Measurements from ENCODE around the gene TBC1D14.

TBC1D14 gene

GRCh38 chr4:7062816-7063215 is 153.2 kb downstream of the TBC1D14 start:
- Histone ChIP-seq H3K27me3 (ENCODE audit: control insufficient read depth, insufficient read depth, low read length) (no peaks in the 10 kb centered on the region), H3K36me3 (ENCODE audit: control insufficient read depth, insufficient read depth, low read length) (peaks cover 33% of the 10 kb centered on the region), H3K9ac (ENCODE audit: low read depth, low read length) (no peak overlapping the region), H3K4me3 (ENCODE audit: low read depth, low read length) (no peak overlapping the region), H3K9me3 (ENCODE audit: control insufficient read depth, insufficient read depth, low read length) (no peaks in the 10 kb centered on the region), H3K4me1 (ENCODE audit: control insufficient read depth, insufficient read depth, low read length) (peaks cover 3% of the 10 kb centered on the region)

DNA sequence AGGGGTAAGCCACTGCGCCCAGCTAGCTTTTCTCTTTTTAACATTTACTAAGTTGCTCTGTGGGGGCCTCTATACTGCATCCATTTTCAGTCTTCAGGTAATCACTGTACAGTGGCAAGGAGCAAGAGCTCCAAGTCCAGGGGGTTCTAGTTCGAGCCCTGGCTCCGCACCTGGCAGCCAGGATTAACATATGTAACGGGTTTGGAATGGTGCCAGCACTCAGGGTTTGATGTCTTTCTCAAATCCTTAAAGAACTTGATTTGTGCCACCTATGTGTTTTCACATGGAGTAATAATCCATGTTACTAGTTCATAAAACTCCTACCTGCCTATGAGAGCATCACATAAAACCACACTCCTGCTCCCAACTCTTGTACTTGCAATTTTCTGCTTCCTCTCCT is 153.7 kb downstream of the TBC1D14 start:
- H3K36me3 ChIP-seq (ENCODE audit: control insufficient read depth, insufficient read depth, low read length) = peaks cover 33% of the 10 kb centered on the region

GRCh38 chr4:7066006-7066405 is 156.4 kb downstream of the TBC1D14 start:
- Histone ChIP-seq H3K27me3 (ENCODE audit: control insufficient read depth, insufficient read depth, low read length) (peaks cover 12% of the 10 kb centered on the region), H3K4me3 (ENCODE audit: low read depth, low read length) (no peak overlapping the region), H3K9ac (ENCODE audit: low read depth, low read length) (no peak overlapping the region), H3K4me1 (ENCODE audit: control insufficient read depth, insufficient read depth, low read length) (peaks cover 3% of the 10 kb centered on the region), H3K36me3 (ENCODE audit: control insufficient read depth, insufficient read depth, low read length) (peaks cover 27% of the 10 kb centered on the region), H3K9me3 (ENCODE audit: control insufficient read depth, insufficient read depth, low read length) (no peaks in the 10 kb centered on the region)

More for the DNA sequence above, 153.7 kb downstream of the TBC1D14 start:
- Histone ChIP-seq H3K9me3 (ENCODE audit: control insufficient read depth, insufficient read depth, low read length) (no peaks in the 10 kb centered on the region), H3K4me3 (ENCODE audit: low read depth, low read length) (no peak overlapping the region), H3K9ac (ENCODE audit: low read depth, low read length) (no peak overlapping the region), H3K27me3 (ENCODE audit: control insufficient read depth, insufficient read depth, low read length) (no peaks in the 10 kb centered on the region), H3K4me1 (ENCODE audit: control insufficient read depth, insufficient read depth, low read length) (peaks cover 3% of the 10 kb centered on the region)

DNA sequence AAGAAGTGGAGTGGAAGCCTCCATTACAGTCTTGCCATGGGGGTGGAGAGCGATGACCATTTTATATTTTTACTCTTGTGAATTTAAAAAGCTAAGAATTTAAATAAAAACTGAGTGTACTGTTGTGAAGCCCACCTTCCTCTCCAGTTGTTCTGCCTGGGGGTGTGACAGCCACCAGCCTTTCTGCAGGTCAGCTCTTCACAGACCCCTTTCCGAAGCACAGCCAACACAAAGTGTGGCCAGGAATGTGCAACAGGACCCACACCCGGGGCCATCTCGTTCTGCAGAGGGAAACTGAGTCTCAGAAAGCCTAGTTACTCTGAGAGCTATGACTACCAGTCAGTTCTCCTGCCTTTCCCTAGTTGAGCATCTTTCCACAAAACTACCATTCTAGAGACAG is 156.9 kb downstream of the TBC1D14 start:
- Histone ChIP-seq H3K4me3 (ENCODE audit: low read depth, low read length) (peak overlapping the region; percentile 85), H3K36me3 (ENCODE audit: control insufficient read depth, insufficient read depth, low read length) (peaks cover 25% of the 10 kb centered on the region), H3K4me1 (ENCODE audit: control insufficient read depth, insufficient read depth, low read length) (peaks cover 3% of the 10 kb centered on the region), H3K27me3 (ENCODE audit: control insufficient read depth, insufficient read depth, low read length) (peaks cover 14% of the 10 kb centered on the region), H3K9ac (ENCODE audit: low read depth, low read length) (no peak overlapping the region), H3K9me3 (ENCODE audit: control insufficient read depth, insufficient read depth, low read length) (no peaks in the 10 kb centered on the region)

GRCh38 chr4:7067126-7067451 is 157.5 kb downstream of the TBC1D14 start:
- peaks cover 19% of the 10 kb centered on the region for H3K36me3 ChIP-seq (ENCODE audit: control insufficient read depth, insufficient read depth, low read length)
- H3K9me3 ChIP-seq (ENCODE audit: control insufficient read depth, insufficient read depth, low read length) = no peaks in the 10 kb centered on the region
- peaks cover 19% of the 10 kb centered on the region for H3K27me3 ChIP-seq (ENCODE audit: control insufficient read depth, insufficient read depth, low read length)
- peaks cover 3% of the 10 kb centered on the region for H3K4me1 ChIP-seq (ENCODE audit: control insufficient read depth, insufficient read depth, low read length)
- peak overlapping the region; percentile 85 for H3K4me3 ChIP-seq (ENCODE audit: low read depth, low read length)
- H3K9ac ChIP-seq (ENCODE audit: low read depth, low read length) = peak overlapping the region; percentile 83

DNA sequence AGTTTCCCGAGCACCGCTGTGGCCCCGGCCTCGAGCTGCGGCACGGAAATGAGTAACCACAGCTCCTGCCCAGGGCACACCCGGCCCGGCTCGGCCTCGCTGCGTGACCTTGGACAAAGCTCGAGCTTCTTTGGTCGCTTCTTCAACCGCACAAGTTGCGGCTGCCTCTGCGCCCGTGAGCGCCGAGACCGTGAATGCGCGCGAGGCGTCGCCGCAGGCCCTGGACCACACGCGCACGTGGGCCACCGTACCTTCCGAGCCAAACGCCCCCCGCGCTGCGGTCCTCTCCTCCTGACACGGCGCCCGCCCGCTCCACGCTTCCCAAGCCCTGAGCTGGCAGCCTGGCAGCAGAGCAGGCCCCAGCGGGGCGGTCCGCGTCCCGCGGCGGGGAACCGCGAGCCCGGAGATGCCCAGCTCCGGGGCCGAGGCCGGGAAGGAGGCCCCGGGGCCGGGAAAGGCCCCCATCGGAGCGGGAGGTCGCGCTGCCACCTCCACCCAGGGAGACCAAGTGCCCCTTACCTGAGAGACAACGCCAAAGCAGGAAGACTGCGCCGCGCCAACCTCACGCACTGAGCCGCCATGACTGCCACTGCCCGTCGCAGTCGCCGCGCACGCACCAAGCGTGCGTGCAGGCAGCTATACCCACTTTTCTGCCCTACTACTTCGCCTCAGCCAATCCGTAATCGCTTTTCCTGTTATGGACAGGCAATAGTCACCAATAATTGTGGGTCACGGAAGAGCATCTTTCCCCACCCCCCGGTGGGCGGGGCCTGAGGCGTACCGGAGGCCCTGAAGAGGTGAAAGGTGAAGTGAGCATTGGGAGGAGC is 158.0 kb downstream of the TBC1D14 start, which contains the start of gene GRPEL1:
Gene GRPEL1, minus strand, starts transcription at position 613 of the 827 bp plus-strand sequence. Its CDS starts 32 bp downstream, at position 581.
- peak within 1 kb of the TSS; percentile 83 for H3K9ac ChIP-seq (ENCODE audit: low read depth, low read length)
- peaks cover 23% of the 10 kb centered on the region for H3K27me3 ChIP-seq (ENCODE audit: control insufficient read depth, insufficient read depth, low read length)
- no peaks in the 10 kb centered on the region for H3K9me3 ChIP-seq (ENCODE audit: control insufficient read depth, insufficient read depth, low read length)
- peaks cover 3% of the 10 kb centered on the region for H3K4me1 ChIP-seq (ENCODE audit: control insufficient read depth, insufficient read depth, low read length)
- H3K4me3 ChIP-seq (ENCODE audit: low read depth, low read length) = peak within 1 kb of the TSS; percentile 85
- H3K36me3 ChIP-seq (ENCODE audit: control insufficient read depth, insufficient read depth, low read length) = peaks cover 17% of the 10 kb centered on the region

- Histone ChIP-seq H3K4me3 (ENCODE audit: low read depth, low read length) (peak overlapping the region; percentile 81), H3K9me3 (ENCODE audit: control insufficient read depth, insufficient read depth, low read length) (no peaks in the 10 kb centered on the region), H3K9ac (ENCODE audit: low read depth, low read length) (no peak overlapping the region), H3K36me3 (ENCODE audit: control insufficient read depth, insufficient read depth, low read length) (peaks cover 11% of the 10 kb centered on the region), H3K4me1 (ENCODE audit: control insufficient read depth, insufficient read depth, low read length) (peaks cover 3% of the 10 kb centered on the region), H3K27me3 (ENCODE audit: control insufficient read depth, insufficient read depth, low read length) (peaks cover 23% of the 10 kb centered on the region)
These were observed 158.7 kb downstream of the TBC1D14 start for GRCh38 chr4:7068279-7068842.

DNA sequence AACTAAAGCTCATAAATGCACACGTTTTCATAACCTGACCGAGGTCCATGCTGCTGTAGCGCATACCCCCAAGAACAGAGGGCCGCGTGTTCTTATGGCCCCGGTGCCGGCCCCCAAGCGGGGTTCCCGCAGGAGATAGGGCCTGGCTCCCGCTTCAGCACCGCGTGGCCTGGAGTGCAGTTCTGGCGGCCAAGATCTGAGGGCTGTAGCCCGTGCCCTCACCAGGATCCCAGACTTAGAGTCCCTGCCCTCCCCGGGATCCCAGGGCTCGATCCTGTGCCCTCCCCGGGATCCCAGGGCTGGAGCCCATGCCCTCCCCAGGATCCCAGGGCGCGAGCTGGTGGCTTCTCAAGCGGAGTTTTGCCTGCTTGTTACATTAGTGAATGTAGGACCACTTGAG is 159.3 kb downstream of the TBC1D14 start:
- Histone ChIP-seq H3K4me1 (ENCODE audit: control insufficient read depth, insufficient read depth, low read length) (peaks cover 3% of the 10 kb centered on the region), H3K4me3 (ENCODE audit: low read depth, low read length) (peak overlapping the region; percentile 81), H3K36me3 (ENCODE audit: control insufficient read depth, insufficient read depth, low read length) (peaks cover 6% of the 10 kb centered on the region), H3K27me3 (ENCODE audit: control insufficient read depth, insufficient read depth, low read length) (peaks cover 23% of the 10 kb centered on the region), H3K9me3 (ENCODE audit: control insufficient read depth, insufficient read depth, low read length) (no peaks in the 10 kb centered on the region), H3K9ac (ENCODE audit: low read depth, low read length) (no peak overlapping the region)

- Histone ChIP-seq H3K9ac (ENCODE audit: low read depth, low read length) (no peak overlapping the region), H3K36me3 (ENCODE audit: control insufficient read depth, insufficient read depth, low read length) (no peaks in the 10 kb centered on the region), H3K4me3 (ENCODE audit: low read depth, low read length) (no peak overlapping the region)
These were observed 161.3 kb downstream of the TBC1D14 start for GRCh38 chr4:7070729-7071511.

DNA sequence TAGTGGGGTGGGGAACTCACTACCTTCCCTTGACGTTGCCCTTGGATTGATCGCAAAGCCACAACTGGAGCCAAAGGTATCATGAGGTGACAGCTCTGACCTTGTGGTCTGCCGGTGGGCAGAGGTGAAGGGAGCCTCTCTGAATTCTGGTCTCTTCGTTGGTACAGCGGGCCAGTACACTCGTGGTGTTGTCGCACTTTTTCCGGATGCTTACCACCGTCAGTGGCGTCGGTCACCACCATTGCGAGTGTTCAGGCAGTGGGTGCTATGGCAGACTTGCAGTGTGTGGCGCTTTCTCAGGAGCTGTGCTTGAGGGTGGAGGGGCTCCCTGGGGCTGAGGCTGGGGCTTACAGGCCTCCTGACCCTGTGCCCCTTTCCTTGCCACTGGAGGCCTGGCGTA is 163.4 kb downstream of the TBC1D14 start:
- no peak overlapping the region for H3K9ac ChIP-seq (ENCODE audit: low read depth, low read length)
- no peak overlapping the region for H3K4me3 ChIP-seq (ENCODE audit: low read depth, low read length)
- no peaks in the 10 kb centered on the region for H3K4me1 ChIP-seq (ENCODE audit: control insufficient read depth, insufficient read depth, low read length)
- H3K9me3 ChIP-seq (ENCODE audit: control insufficient read depth, insufficient read depth, low read length) = no peaks in the 10 kb centered on the region
- H3K27me3 ChIP-seq (ENCODE audit: control insufficient read depth, insufficient read depth, low read length) = peaks cover 23% of the 10 kb centered on the region
- no peaks in the 10 kb centered on the region for H3K36me3 ChIP-seq (ENCODE audit: control insufficient read depth, insufficient read depth, low read length)

More at GRCh38 chr4:7070729-7071511, 161.3 kb downstream of the TBC1D14 start:
- Histone ChIP-seq H3K27me3 (ENCODE audit: control insufficient read depth, insufficient read depth, low read length) (peaks cover 23% of the 10 kb centered on the region), H3K4me1 (ENCODE audit: control insufficient read depth, insufficient read depth, low read length) (peaks cover 3% of the 10 kb centered on the region), H3K9me3 (ENCODE audit: control insufficient read depth, insufficient read depth, low read length) (no peaks in the 10 kb centered on the region)

- Histone ChIP-seq H3K36me3 (ENCODE audit: control insufficient read depth, insufficient read depth, low read length) (no peaks in the 10 kb centered on the region), H3K4me3 (ENCODE audit: low read depth, low read length) (no peak overlapping the region), H3K27me3 (ENCODE audit: control insufficient read depth, insufficient read depth, low read length) (peaks cover 22% of the 10 kb centered on the region), H3K9me3 (ENCODE audit: control insufficient read depth, insufficient read depth, low read length) (no peaks in the 10 kb centered on the region), H3K4me1 (ENCODE audit: control insufficient read depth, insufficient read depth, low read length) (no peaks in the 10 kb centered on the region), H3K9ac (ENCODE audit: low read depth, low read length) (no peak overlapping the region)
These were observed 164.1 kb downstream of the TBC1D14 start for GRCh38 chr4:7073526-7074390.
